Mesendoderm (in vitro differentiated cells): ENCODE measurements around the gene LHB.
A peak's percentile ranks its signal among the peaks of the same experiment; 100 is the strongest.
"Not testable (repeated sequence)": the region's sequence is repeated elsewhere in the genome, so short reads cannot be mapped to it uniquely, and the experiment has no call there.

Experiments
- DNase-seq: peaks from one replicate; pipeline ENCODE4 v3.0.0; 2013
- H2AK5ac ChIP-seq: 2 replicates; pipeline ENCODE4 v1.6.1; 2013; ENCODE audit warnings: low read length, inconsistent platforms
- H2BK120ac ChIP-seq: 2 replicates; pipeline ENCODE4 v1.6.1; 2013; ENCODE audit warnings: low read depth, mild to moderate bottlenecking, low read length, moderate library complexity, mixed read lengths
- H2BK15ac ChIP-seq: replicated peaks from 2 replicates; pipeline ENCODE4 v1.6.1; 2013; ENCODE audit warnings: low read depth, mild to moderate bottlenecking, moderate library complexity
- H2BK5ac ChIP-seq: 2 replicates; pipeline ENCODE4 v1.6.1; 2013; ENCODE audit warnings: low read length, inconsistent platforms
- H3K18ac ChIP-seq: 2 replicates; pipeline ENCODE4 v1.6.1; 2013; ENCODE audit warnings: mild to moderate bottlenecking, low read length, mixed read lengths
- H3K23ac ChIP-seq: one replicate; pipeline ENCODE4 v1.6.1; 2013; ENCODE audit warnings: low read length
- H3K27ac ChIP-seq: 2 replicates; pipeline ENCODE4 v1.5.1; 2013; ENCODE audit warnings: low read depth, mild to moderate bottlenecking, inconsistent platforms, low read length, moderate library complexity
- H3K27me3 ChIP-seq: 2 replicates; pipeline ENCODE4 v1.6.1; 2013; ENCODE audit warnings: low read length, control low read depth, mild to moderate bottlenecking, inconsistent platforms; ENCODE audit not compliant: insufficient read depth, poor library complexity
- H3K36me3 ChIP-seq: 2 replicates; pipeline ENCODE4 v1.6.1; 2013; ENCODE audit warnings: low read length, inconsistent platforms; ENCODE audit not compliant: control insufficient read depth, insufficient read depth
- H3K4ac ChIP-seq: one replicate; pipeline ENCODE4 v1.6.1; 2013; ENCODE audit warnings: low read depth, mild to moderate bottlenecking, low read length, moderate library complexity
- H3K4me1 ChIP-seq: 2 replicates; pipeline ENCODE4 v1.6.1; 2013; ENCODE audit warnings: low read depth, low read length, inconsistent platforms; ENCODE audit not compliant: control insufficient read depth
- H3K4me2 ChIP-seq: 2 replicates; pipeline ENCODE4 v1.6.1; 2013; ENCODE audit warnings: low read length
- H3K4me3 ChIP-seq: 2 replicates; pipeline ENCODE4 v1.5.1; 2013; ENCODE audit warnings: mild to moderate bottlenecking, low read length
- H3K56ac ChIP-seq: one replicate; pipeline ENCODE4 v1.6.1; 2013; ENCODE audit warnings: low read length
- H3K79me1 ChIP-seq: 2 replicates; pipeline ENCODE4 v1.6.1; 2013; ENCODE audit warnings: low read length, inconsistent platforms
- H3K79me2 ChIP-seq: 2 replicates; pipeline ENCODE4 v1.6.1; 2013; ENCODE audit warnings: mild to moderate bottlenecking, low read length; ENCODE audit not compliant: control insufficient read depth, insufficient read depth
- H3K9ac ChIP-seq: 2 replicates; pipeline ENCODE4 v1.6.1; 2013; ENCODE audit warnings: low read length, inconsistent platforms
- H4K5ac ChIP-seq: one replicate; pipeline ENCODE4 v1.6.1; 2013; ENCODE audit warnings: low read length
- H4K8ac ChIP-seq: one replicate; pipeline ENCODE4 v1.6.1; 2013; ENCODE audit warnings: low read depth, mild to moderate bottlenecking, control low read depth, low read length, moderate library complexity
- WGBS: extraction: QIAGEN DNeasy Blood & Tissue Kit; methylation state at CpG from one replicate; pipeline ENCODE4 v1.1.7; 2013; ENCODE audit warnings: low lambda C conversion rate, missing lambda C conversion rate; ENCODE audit not compliant: insufficient coverage; ENCODE audit errors: extremely low coverage; 5-methylcytosine and 5-hydroxymethylcytosine counted together

Gene LHB

GRCh38 chr19:49042666-49043065, 25.8 kb upstream of the LHB start:
- WGBS = no CpG with 5 or more reads among the region's 4 CpGs
- not testable (repeated sequence) for H3K9ac ChIP-seq, H3K4me2 ChIP-seq

GRCh38 chr19:49042177-49042576, 25.3 kb upstream of the LHB start:
- Histone ChIP-seq H3K4ac (no peak overlapping the region), H3K4me2 (no peak overlapping the region), H3K4me1 (no peaks in the 10 kb centered on the region), H3K27ac (no peak overlapping the region), H2BK120ac (no peak overlapping the region), H3K56ac (no peak overlapping the region), H4K8ac (no peak overlapping the region), H4K5ac (no peak overlapping the region), H3K4me3 (no peak overlapping the region), H2AK5ac (no peak overlapping the region), H3K23ac (no peak overlapping the region), H3K79me2 (no peaks in the 10 kb centered on the region), H2BK15ac (no peak overlapping the region), H3K9ac (no peak overlapping the region), H3K27me3 (no peaks in the 10 kb centered on the region), H2BK5ac (no peak overlapping the region), H3K79me1 (no peaks in the 10 kb centered on the region), H3K36me3 (no peaks in the 10 kb centered on the region), H3K18ac (no peak overlapping the region)
- DNase-seq = peak; percentile 23
- WGBS = no CpG with 5 or more reads among the region's 17 CpGs

More at GRCh38 chr19:49042666-49043065, 25.8 kb upstream of the LHB start:
- H3K4me1 ChIP-seq, H3K79me1 ChIP-seq, H3K56ac ChIP-seq, H3K4me3 ChIP-seq, H3K36me3 ChIP-seq, H2BK120ac ChIP-seq, H4K5ac ChIP-seq, H2AK5ac ChIP-seq, H3K18ac ChIP-seq, H3K79me2 ChIP-seq, H3K23ac ChIP-seq, H2BK5ac ChIP-seq, DNase-seq, H3K27ac ChIP-seq, H2BK15ac ChIP-seq, H3K4ac ChIP-seq, H3K27me3 ChIP-seq, H4K8ac ChIP-seq: not testable (repeated sequence)

- not testable (repeated sequence) for H2BK120ac ChIP-seq, H3K4me3 ChIP-seq, H3K27me3 ChIP-seq, H3K79me1 ChIP-seq, H2BK5ac ChIP-seq, H3K27ac ChIP-seq, H4K8ac ChIP-seq, H4K5ac ChIP-seq, H3K36me3 ChIP-seq, H3K79me2 ChIP-seq, H3K9ac ChIP-seq, H2BK15ac ChIP-seq, H3K56ac ChIP-seq, H3K18ac ChIP-seq, H3K4me2 ChIP-seq, H3K4me1 ChIP-seq, H3K4ac ChIP-seq, H3K23ac ChIP-seq, DNase-seq, H2AK5ac ChIP-seq
- WGBS = no CpG with 5 or more reads among the region's 9 CpGs
Measured at GRCh38 chr19:49039736-49040135, 22.8 kb upstream of the LHB start.

- not testable (repeated sequence) for H2BK120ac ChIP-seq, H3K27ac ChIP-seq, H3K4ac ChIP-seq, H3K18ac ChIP-seq, H3K4me3 ChIP-seq, H4K5ac ChIP-seq, H2BK5ac ChIP-seq, H3K56ac ChIP-seq, H3K9ac ChIP-seq, H3K27me3 ChIP-seq, H3K36me3 ChIP-seq, H3K79me1 ChIP-seq, H3K79me2 ChIP-seq, H4K8ac ChIP-seq, H3K4me2 ChIP-seq, H3K23ac ChIP-seq, DNase-seq, H3K4me1 ChIP-seq, H2BK15ac ChIP-seq, H2AK5ac ChIP-seq
- WGBS = no CpG with 5 or more reads among the region's 26 CpGs
Measured at GRCh38 chr19:49038557-49039276, 21.8 kb upstream of the LHB start.

- H2BK120ac ChIP-seq, H3K79me2 ChIP-seq, H3K9ac ChIP-seq, DNase-seq, H3K56ac ChIP-seq, H3K4ac ChIP-seq, H3K4me2 ChIP-seq, H3K79me1 ChIP-seq, H3K27ac ChIP-seq, H4K8ac ChIP-seq, H3K23ac ChIP-seq, H3K4me1 ChIP-seq, H3K4me3 ChIP-seq, H2BK15ac ChIP-seq, H2AK5ac ChIP-seq, H4K5ac ChIP-seq, H2BK5ac ChIP-seq, H3K36me3 ChIP-seq, H3K18ac ChIP-seq, H3K27me3 ChIP-seq: not testable (repeated sequence)
- no CpG with 5 or more reads among the region's 8 CpGs for WGBS
Measured at GRCh38 chr19:49038111-49038510, 21.2 kb upstream of the LHB start.

GRCh38 chr19:49036815-49037214, 19.9 kb upstream of the LHB start, which contains the start of gene CGB1:
CGB1 (minus strand) TSS chr19:49036895; CDS start chr19:49036711, 184 bp downstream.
- WGBS = no CpG with 5 or more reads among the region's 18 CpGs
- not testable (repeated sequence) for H2BK5ac ChIP-seq, H3K36me3 ChIP-seq, H3K79me1 ChIP-seq, H3K27ac ChIP-seq, H2BK15ac ChIP-seq, H3K4me2 ChIP-seq, H4K8ac ChIP-seq, H3K9ac ChIP-seq, H2AK5ac ChIP-seq, H2BK120ac ChIP-seq, H3K27me3 ChIP-seq, H3K4me1 ChIP-seq, H3K4ac ChIP-seq, H4K5ac ChIP-seq, H3K79me2 ChIP-seq, H3K56ac ChIP-seq, H3K18ac ChIP-seq, H3K4me3 ChIP-seq, H3K23ac ChIP-seq
- DNase-seq = peak; percentile 73
